ENCODE data around the gene RABL2B.
A peak's percentile ranks its signal among the peaks of the same experiment; 100 is the strongest.

The RABL2B gene

GRCh38 chr22:50735739-50736030, 47.8 kb downstream of the RABL2B start:
- peaks cover 23% of the 10 kb centered on the region for H3K4me1 ChIP-seq (ENCODE audit: low read depth, poor library complexity, severe bottlenecking)
- no peaks in the 10 kb centered on the region for H3K79me2 ChIP-seq (ENCODE audit: insufficient read depth, low read depth)
- no peak overlapping the region for H3K4me2 ChIP-seq
- H2AFZ ChIP-seq (ENCODE audit: low read depth), result no peak overlapping the region
- no peaks in the 10 kb centered on the region for H3K27me3 ChIP-seq (ENCODE audit: insufficient read depth, low read depth)
- H4K20me1 ChIP-seq (ENCODE audit: insufficient read depth), result no peaks in the 10 kb centered on the region
- H3K27ac ChIP-seq, result no peak overlapping the region
- no peak for TF ChIP-seq CTCF (conservative IDR thresholded peaks at IDR 0.05; ENCODE audit: low read depth, low read length)
- H3K9ac ChIP-seq, result no peak overlapping the region
- no peaks in the 10 kb centered on the region for H3K36me3 ChIP-seq (ENCODE audit: insufficient read depth)
- H3K4me3 ChIP-seq (IDR thresholded peaks at IDR 0.05; ENCODE audit: insufficient read depth, low read depth, low read length), result no peak overlapping the region

GRCh38 chr22:50734986-50735738, 48.3 kb downstream of the RABL2B start:
- H3K4me1 ChIP-seq (ENCODE audit: low read depth, poor library complexity, severe bottlenecking), result peaks cover 23% of the 10 kb centered on the region
- H2AFZ ChIP-seq (ENCODE audit: low read depth), result no peak overlapping the region
- TF ChIP-seq CTCF (conservative IDR thresholded peaks at IDR 0.05; ENCODE audit: low read depth, low read length), result no peak
- H4K20me1 ChIP-seq (ENCODE audit: insufficient read depth), result no peaks in the 10 kb centered on the region
- H3K79me2 ChIP-seq (ENCODE audit: insufficient read depth, low read depth), result no peaks in the 10 kb centered on the region
- no peak overlapping the region for H3K27ac ChIP-seq
- no peak overlapping the region for H3K9ac ChIP-seq
- H3K4me2 ChIP-seq, result no peak overlapping the region
- H3K4me3 ChIP-seq (IDR thresholded peaks at IDR 0.05; ENCODE audit: insufficient read depth, low read depth, low read length), result no peak overlapping the region
- H3K36me3 ChIP-seq (ENCODE audit: insufficient read depth), result no peaks in the 10 kb centered on the region
- no peaks in the 10 kb centered on the region for H3K27me3 ChIP-seq (ENCODE audit: insufficient read depth, low read depth)

- no peak for TF ChIP-seq CTCF (conservative IDR thresholded peaks at IDR 0.05; ENCODE audit: low read depth, low read length)
- Histone ChIP-seq H3K27ac (no peak overlapping the region), H3K36me3 (ENCODE audit: insufficient read depth) (no peaks in the 10 kb centered on the region), H3K4me2 (no peak overlapping the region), H4K20me1 (ENCODE audit: insufficient read depth) (no peaks in the 10 kb centered on the region), H3K4me1 (ENCODE audit: low read depth, poor library complexity, severe bottlenecking) (peaks cover 23% of the 10 kb centered on the region), H3K27me3 (ENCODE audit: insufficient read depth, low read depth) (no peaks in the 10 kb centered on the region), H3K79me2 (ENCODE audit: insufficient read depth, low read depth) (no peaks in the 10 kb centered on the region), H3K4me3 (IDR thresholded peaks at IDR 0.05; ENCODE audit: insufficient read depth, low read depth, low read length) (no peak overlapping the region), H2AFZ (ENCODE audit: low read depth) (no peak overlapping the region), H3K9ac (no peak overlapping the region)
Observed at GRCh38 chr22:50734343-50734771, 49.1 kb downstream of the RABL2B start.

- Histone ChIP-seq H3K4me3 (IDR thresholded peaks at IDR 0.05; ENCODE audit: insufficient read depth, low read depth, low read length) (no peak overlapping the region), H3K27ac (no peak overlapping the region), H2AFZ (ENCODE audit: low read depth) (peak overlapping the region; percentile 23; the same call in 1 of the 2 replicates), H3K27me3 (ENCODE audit: insufficient read depth, low read depth) (no peaks in the 10 kb centered on the region), H3K79me2 (ENCODE audit: insufficient read depth, low read depth) (no peaks in the 10 kb centered on the region), H3K36me3 (ENCODE audit: insufficient read depth) (no peaks in the 10 kb centered on the region), H3K4me1 (ENCODE audit: low read depth, poor library complexity, severe bottlenecking) (peaks cover 23% of the 10 kb centered on the region), H4K20me1 (ENCODE audit: insufficient read depth) (no peaks in the 10 kb centered on the region), H3K4me2 (peak overlapping the region; percentile 57; the same call in 1 of the 2 replicates), H3K9ac (no peak overlapping the region)
- TF ChIP-seq CTCF (conservative IDR thresholded peaks at IDR 0.05; ENCODE audit: low read depth, low read length), result no peak
Observed at GRCh38 chr22:50733521-50734342, 49.7 kb downstream of the RABL2B start.
